DMS79 treated with DMSO at 0.1 percent for 48 hours (cell line): ENCODE results near the gene ZNF341.
"Not testable (repeated sequence)": the region's sequence is repeated elsewhere in the genome, so short reads cannot be mapped to it uniquely, and the experiment has no call there.

ENCODE experiments used
- DNase-seq: peaks from one replicate; lab custom pipeline; 2025; lab: John Stamatoyannopoulos, UW

ZNF341 gene

GRCh38 chr20:33730946-33731692 lies 677 bp upstream of the ZNF341 start:
- DNase-seq = no peak

- DNase-seq = peak; percentile 37
These were observed 572 bp downstream of the ZNF341 start for GRCh38 chr20:33732166-33732970.

GRCh38 chr20:33733654-33734576 lies 2.1 kb downstream of the ZNF341 start:
- no peak for DNase-seq

- no peak for DNase-seq
These were observed 5.2 kb downstream of the ZNF341 start for GRCh38 chr20:33736962-33737361.

GRCh38 chr20:33739493-33739892 lies 7.7 kb downstream of the ZNF341 start:
- no peak for DNase-seq

- DNase-seq = no peak
These were observed 8.4 kb downstream of the ZNF341 start for GRCh38 chr20:33740189-33740588.

- DNase-seq = no peak
These were observed 12.4 kb downstream of the ZNF341 start for GRCh38 chr20:33744181-33744580.

GRCh38 chr20:33744773-33745385 lies 13.1 kb downstream of the ZNF341 start:
- no peak for DNase-seq

- no peak for DNase-seq
These were observed 14.7 kb downstream of the ZNF341 start for GRCh38 chr20:33746325-33746998.

- DNase-seq = no peak
These were observed 20.0 kb downstream of the ZNF341 start for GRCh38 chr20:33751775-33752174.

GRCh38 chr20:33753143-33753542 lies 21.3 kb downstream of the ZNF341 start:
- DNase-seq = no peak

GRCh38 chr20:33753763-33754162 lies 22.0 kb downstream of the ZNF341 start:
- no peak for DNase-seq

GRCh38 chr20:33755936-33756490 lies 24.2 kb downstream of the ZNF341 start:
- not testable (repeated sequence) for DNase-seq

- no peak for DNase-seq
These were observed 25.2 kb downstream of the ZNF341 start for GRCh38 chr20:33757046-33757445.

- DNase-seq = no peak
These were observed 25.7 kb downstream of the ZNF341 start for GRCh38 chr20:33757458-33757857.

GRCh38 chr20:33761698-33762250 lies 30.0 kb downstream of the ZNF341 start:
- DNase-seq = no peak

GRCh38 chr20:33765099-33765498 lies 33.3 kb downstream of the ZNF341 start:
- DNase-seq = no peak

GRCh38 chr20:33765592-33765991 lies 33.8 kb downstream of the ZNF341 start:
- no peak for DNase-seq

GRCh38 chr20:33766686-33767085 lies 34.9 kb downstream of the ZNF341 start:
- DNase-seq = no peak

GRCh38 chr20:33767777-33768138 lies 36.0 kb downstream of the ZNF341 start:
- no peak for DNase-seq

- no peak for DNase-seq
These were observed 37.2 kb downstream of the ZNF341 start for GRCh38 chr20:33769043-33769442.
